ENCODE results near the gene PTPN23.

PTPN23 gene

DNA sequence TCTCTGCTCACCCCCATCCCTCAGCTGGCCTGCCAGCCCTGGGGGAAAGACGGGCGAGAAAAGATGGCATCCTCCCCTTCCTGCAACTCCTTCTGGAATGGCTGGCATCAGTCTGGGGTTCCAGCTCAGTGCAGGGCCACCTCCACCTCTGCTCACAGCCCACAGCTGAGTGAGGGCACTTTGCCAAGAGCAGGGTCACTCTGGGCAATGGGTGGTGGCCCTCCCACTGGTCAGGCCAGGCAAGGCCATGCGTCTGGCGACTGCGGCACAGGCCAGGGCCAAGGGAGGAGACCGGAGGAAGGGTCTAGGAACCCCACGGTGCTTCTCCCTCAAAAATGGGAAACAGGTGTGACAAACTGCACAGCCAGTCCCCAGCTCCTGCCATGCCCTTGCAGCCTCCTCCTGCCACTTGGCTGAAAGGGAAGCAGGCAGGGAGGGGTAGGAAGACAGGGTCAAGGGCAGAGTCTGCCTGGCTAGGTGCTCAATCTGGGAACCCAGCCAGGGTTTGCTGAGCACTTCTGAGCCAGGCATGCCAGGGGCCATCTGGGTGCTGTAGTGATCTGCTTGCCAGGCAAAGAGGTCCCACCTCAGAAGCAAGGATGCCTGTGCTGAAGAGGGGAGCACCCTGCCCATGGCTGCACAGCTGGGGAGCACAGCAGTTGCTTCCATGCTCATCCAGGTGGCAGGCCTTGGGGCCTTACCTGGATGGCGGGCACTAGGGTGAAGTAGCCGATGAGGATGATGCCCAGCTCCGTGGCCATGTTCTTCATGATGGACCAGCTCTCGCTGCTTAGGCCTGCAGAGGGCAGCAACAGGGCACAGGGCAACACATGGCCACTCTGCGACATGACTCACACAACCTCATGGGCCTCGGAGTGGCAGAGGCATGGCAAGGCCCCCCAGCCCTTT is 41.2 kb downstream of the PTPN23 start:
- DNase-seq: no peak

DNA sequence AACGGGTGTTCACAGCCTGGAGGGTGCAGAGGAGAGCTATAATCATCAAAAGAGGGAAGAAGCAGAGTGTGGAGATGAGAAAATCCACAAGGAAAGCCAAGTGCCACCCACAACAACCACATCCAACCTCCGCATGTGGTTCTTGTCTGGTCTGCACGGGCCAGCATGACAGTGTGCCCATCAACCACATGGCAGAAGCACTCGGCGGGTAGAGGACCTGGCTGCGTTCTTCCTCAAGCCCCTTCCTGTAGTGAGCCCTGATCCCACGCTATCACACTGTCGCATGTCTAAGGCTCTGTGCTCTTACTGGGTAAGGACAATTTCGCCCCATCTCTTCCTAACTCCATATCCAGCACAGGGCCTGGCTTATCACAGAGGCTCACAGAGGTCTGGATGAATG is 41.9 kb downstream of the PTPN23 start:
- no peak for DNase-seq

DNA sequence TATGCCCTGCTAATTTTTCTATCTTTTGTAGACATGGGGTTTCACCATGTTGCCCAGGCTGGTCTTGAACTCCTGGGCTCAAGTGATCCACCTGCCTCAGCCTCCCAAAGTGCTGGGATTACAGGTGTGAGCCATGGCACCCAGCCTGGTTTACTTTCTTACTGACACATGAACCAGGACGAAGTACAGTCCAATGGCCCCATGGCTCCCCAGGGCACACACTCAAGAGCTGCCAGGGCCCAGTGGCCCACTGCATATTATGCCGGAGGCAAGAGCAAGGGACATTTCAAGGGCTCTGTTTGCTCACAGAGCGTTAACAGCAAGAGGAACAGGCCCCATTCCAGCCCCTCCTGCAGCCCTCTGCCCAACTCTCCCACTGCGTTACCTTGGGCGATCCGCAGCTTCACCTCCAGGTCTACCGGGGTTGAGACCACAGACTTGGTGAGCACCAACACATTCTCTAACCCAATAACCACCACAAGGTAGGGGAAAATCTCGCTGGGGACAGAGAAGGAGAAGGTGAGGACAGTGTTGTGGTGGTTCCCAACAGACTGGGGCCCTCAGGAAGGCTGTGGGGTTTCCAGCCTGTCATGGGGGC is 42.8 kb downstream of the PTPN23 start:
- DNase-seq: no peak

DNA sequence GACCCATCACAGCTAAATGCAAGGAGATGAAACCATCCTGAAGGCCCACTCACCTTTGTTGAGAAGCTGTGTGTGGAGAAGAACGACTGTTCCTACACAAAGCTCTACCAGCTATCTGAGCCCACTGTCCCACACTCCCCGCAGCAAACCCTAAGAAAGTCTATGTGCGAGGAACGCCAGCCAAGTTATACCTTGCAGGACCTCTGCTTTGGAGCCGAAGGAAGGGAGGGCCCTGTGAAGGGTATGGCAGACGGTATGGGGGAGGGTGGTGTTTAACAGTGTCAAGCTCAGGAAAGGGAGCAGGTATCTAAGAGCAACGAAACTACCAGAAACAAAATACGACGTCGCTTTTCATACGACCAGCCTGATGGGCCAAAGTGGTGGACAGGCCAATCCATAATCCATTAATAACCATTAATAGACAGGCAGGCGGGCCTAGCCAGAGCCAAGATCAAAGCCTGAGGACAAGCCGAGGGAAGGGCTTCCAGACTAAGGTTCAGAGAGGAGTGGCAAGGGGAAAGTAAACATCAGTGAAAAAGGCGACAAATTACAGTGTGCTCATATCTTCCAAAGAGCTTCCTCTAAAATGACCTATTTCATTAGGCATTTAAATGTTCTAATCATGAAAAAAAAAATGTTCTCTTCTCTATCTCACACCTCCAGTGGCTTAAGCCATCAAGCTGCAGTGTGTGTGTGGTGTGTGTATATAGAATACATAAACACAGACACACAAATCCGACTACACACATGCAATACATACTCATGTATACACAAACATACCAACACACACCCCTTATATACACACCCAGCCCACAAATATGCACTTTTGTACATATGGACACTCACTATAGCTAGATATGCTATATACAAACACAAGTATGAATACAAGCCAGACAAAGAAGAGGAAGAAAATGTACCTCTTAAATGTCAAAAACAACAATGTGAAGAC is 43.9 kb downstream of the PTPN23 start:
- DNase-seq: no peak

DNA sequence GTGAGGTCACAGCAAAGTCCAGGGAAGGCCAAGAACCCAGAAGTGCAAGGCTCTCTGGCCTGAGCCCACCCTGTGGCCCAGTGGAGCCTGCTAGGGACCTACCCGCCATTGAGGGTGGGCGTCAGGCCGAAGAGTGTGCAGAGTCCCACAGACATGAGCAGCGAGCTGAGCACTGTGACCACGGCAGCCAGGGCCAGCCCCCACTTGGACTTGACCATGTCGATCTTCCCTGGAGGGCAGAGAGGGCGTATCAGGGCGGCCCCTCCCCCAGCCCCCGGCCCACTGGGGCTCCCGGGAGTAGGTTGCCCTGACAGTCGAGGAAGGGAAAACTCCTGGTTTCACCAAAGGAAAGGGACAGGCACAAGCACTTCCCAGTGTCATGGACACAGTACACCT is 44.6 kb downstream of the PTPN23 start:
- no peak for DNase-seq

DNA sequence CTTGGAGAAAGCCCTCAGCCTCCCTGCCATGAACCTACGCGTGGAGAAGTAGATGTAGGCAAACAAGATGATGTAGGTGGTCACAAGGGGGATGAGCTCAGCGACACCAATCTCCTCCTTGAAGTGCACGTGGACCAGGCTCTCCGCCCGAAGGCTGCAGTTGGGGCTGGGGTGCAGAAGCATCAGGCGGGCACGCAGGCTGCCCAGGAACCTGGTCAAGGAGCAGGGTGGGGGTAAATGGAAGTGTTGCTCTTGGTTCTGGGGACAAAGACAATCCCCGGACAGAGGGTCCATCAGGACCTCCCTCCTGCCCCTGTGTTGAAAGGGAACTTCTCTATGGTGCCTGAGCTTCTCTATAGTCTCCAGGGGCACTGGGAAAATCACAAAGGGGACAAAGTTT is 45.1 kb downstream of the PTPN23 start:
- DNase-seq: no peak

DNA sequence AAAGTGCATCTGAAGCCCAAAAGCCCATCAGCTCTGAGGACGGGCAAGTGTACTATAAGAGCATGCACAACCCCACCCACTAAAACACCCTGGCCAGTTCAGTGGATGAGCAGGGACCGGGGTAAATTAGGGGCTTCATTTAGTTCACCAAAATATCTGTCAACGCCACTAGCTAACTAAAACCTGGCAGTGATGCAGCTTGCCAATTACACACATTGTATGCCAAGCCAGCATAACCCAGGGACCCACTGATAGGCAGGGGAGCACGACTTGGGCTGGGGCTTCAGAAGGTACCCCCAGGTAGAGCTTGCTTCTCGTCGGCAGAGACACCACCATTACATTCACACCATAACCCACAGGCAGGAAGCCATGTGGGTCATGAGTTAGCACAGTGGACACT is 47.0 kb downstream of the PTPN23 start:
- no peak for DNase-seq

DNA sequence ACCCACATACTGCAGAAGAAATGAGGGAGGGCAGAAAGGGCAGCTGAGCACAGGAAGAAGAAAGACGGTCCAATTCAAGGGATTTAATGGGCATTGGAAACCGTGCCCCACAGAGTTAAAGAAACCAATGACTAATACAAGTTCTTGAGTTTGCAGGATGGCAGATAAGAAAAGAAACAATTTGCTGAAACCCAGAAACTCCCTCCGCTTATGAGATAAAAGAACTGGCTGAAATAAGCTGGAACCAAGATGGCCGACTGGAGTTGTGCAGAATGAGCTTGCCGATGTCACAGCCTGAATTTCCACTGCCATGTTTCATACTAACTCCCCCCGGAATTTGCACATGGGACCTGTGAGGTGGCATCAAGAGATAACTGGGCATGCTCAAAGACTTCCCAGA is 47.8 kb downstream of the PTPN23 start:
- DNase-seq: no peak

DNA sequence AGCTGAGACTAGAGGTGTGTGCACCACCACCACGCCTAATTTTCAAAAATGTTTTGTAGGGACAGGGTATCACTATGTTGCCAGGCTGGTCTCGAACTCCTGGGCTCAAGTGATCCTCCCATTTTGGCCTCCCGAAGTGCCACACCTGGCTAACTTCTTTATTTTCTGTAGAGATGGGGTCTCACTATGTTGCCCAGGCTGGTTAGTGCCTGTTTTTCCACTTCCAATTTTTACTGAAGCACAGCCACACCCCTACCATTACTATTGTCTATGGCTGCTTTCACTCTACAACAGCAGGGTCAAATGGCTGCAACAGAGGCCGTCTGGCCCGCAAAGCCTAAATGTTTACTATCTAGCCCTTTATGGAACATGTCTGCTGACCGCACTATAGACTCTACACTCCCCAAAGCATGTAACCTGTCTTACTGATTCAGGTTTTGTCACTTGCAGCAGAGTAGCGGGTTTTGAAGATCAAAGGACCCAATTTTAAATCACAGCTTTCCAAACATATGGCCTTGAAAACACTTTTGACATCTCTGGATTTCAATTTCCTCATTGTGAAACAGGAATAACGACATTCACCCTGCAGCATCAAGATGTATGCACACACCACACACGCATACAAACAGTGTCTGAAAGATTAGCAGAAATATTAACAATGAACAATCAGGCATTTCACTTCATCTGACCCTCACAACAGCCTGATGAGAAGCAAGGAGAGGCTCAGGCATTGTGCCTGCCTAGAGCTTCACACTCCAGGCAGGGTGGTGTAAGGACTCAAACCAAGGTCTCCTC is 48.9 kb downstream of the PTPN23 start:
- no peak for DNase-seq

DNA sequence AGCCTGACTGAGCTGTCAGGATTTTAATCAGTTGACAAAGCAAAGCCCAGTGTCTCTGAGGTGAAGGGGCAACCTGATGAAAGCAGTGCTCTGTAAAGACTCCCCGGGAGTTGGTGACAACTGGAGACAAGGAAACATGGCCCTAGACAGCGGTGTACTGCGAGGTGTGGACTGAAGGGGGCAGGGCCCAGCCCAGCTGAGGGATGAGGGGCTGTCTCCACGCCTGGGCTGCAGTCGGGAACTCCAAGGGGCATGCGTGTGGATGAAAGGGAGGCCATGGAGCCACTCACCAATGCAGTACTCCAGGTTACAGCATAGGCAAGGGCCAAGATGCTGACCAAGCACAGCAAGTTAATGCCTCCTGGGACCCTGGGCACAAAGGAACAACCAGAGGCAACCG is 49.8 kb downstream of the PTPN23 start:
- no peak for DNase-seq

DNA sequence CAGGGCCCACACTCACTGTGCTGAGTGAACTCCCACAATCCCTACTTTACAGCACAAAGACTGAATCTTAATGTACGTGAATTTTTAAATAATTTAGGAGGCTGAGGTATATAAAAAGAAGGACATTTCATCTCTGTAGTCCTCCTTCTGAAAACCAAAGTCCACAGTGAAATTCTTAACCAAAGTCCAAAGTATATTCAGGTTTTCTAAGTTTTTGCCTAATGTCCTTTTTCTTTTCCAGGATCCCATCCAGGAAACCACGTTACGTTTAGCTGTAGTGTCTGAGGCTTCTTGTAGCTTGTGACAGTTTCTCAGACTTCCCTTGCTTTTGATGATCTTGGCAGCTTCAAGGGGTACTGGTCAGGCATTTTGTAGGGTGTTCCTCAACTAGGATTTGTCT is 50.4 kb downstream of the PTPN23 start:
- no peak for DNase-seq

DNA sequence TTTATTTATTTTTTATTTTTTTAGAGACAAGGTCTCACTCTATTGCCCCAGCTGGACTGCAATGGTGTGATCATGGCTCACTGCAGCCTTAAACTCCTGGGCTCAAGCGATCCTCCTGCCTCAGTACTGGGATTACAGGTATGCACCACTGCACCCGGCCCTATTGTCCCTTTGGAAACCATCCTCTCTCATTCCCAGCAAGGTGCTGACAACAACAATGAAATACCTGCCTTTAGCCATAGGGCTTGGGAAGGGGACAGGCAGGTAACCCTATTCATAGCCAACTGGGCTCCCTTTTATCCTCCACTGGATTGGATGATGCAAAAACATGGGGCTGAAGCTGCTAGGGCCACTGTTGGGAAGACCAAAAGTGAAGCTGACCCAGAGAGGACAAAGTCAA is 51.9 kb downstream of the PTPN23 start:
- DNase-seq: no peak

DNA sequence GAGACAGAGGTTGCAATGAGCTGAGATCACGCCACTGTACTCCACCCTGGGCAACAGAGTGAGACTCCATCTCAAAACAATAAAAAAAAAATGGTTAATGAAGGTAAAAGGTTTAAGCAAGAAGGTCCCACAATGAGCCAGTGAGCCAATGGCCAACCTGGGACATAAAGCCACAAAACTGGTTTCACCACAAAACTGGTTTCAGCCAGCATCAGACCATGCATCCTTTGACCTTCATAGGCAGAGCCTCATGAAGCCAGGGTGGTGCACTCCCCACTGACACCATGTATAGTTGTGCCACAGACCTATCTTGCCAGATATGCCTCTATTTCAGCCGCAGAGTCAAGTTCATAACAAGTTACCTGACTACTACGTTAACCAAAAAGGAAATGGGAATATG is 53.0 kb downstream of the PTPN23 start:
- no peak for DNase-seq

DNA sequence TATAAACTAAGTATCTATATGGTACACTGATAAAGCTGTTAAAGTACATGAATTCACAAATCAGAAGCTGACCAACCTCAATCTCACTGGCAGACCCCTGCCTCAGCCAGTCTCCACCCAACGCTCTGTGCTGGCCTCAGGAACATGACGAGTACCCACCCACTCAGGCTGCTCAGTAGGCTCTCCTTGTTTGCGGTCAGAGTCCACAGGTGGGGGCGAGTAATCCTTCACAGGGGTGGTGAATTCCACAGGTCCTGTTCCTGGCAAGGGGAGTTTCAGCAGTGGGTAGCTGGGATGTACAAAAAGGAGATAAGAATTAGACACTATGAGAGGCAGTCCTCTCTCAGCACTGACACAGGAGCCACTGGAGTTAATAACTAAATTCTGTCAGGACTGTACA is 54.0 kb downstream of the PTPN23 start:
- DNase-seq: no peak

DNA sequence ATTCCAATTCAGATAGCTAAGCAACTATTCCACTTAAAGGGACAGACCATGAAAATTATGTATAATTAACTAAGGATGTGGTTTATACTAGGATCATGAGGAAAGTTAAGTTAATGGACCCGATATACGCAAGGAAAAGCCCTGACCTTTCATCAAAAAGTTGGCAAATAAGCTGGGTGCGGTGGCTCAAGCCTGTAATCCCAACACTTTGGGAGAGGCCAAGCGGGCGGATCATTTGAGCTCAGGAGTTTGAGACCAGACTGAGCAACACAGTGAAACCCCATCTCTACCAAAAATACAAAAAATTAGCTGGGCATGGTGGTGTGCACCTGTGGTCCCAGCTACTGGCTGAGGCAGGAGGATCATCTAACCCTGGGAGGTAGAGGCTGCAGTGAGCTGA is 55.4 kb downstream of the PTPN23 start:
- no peak for DNase-seq

DNA sequence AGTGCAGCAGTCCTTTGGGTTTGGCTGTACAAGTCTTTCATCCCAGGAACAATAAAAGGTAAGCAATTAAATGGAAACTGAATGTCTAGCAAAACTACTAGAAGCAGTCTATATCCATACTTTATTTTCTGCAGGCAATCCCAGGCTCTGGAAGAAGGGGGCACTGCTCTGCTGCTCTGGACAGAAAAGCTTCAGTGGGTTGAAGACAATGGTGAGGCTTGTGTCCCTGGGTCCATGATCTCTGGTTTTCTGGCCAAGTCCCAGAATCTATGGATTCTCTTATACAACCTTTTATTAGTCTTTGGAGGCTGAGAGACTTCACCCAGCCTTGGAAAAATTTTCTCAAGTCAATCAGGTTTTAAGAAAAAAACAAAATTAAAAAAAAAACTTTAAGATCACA is 59.3 kb downstream of the PTPN23 start:
- no peak for DNase-seq

DNA sequence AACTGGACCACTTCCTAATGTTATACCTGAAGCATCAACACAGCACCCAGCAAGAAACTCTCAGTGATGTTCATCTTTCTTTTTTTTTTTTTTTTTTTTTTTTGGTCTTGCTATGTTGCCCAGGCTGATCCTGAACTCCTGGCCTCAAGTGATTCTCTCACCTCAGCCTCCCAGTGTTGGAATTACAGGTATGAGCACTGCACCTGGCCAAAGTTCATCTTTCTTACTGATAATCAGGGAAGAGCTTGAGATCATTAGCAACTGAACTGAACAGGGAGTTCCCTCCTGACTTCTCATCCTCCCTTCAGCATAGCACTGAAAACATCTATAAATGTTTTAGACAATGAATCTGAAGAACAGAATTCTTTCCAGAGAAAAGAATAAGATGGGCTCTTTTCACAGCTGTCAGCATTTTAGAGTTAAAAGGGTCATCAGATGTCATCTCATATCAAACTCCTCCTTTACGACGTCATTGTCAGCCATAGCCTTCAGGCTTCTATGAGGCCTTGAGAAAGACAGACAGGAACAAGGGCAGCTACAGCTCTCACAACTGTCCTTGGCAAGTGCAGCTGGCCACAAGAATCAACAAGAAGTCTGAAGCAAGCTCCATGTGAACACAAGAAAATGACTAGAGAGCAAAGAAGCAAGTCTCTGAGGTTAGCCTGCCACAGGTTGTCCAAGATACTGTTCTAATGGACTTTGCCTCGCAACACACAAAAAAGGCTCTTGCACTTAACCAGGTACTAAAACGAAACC is 61.2 kb downstream of the PTPN23 start:
- no peak for DNase-seq

DNA sequence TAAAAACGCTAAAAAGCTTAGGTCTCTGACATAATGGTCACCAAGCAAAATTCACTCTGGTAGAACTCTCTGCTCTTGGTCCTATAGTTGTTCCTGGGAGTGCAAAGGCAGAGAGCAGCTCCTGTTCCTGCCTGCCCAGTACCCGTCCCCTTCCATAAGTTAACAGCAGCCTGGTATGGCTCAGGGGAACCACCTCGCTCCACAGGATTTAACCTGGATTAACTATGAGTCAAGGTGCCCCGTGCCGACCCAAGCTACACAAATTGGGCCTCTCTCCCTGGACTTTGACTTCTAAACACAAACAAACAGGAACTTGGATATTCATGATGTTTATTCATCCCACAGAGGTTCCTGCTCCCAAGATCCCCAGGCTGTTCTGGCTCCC is 62.8 kb downstream of the PTPN23 start:
- no peak for DNase-seq

DNA sequence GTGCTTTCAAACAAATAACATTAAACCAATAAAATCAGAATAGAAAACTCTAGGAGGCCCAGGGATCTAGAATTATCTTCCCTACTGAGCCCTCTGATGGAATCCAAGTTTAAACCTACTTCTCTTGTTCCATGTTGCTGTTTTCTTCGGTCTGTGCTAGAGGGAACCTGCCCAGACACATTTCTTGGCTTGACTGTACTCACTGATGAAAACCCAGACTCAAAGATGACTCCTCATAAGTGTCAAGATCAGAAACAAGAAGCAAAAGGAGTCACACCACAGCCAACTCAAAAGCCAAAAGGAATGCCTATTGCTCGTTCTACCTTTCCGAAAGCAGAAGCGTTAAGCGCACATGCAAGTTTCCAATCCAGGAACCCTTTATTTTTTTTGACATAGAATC is 63.3 kb downstream of the PTPN23 start:
- DNase-seq: no peak

DNA sequence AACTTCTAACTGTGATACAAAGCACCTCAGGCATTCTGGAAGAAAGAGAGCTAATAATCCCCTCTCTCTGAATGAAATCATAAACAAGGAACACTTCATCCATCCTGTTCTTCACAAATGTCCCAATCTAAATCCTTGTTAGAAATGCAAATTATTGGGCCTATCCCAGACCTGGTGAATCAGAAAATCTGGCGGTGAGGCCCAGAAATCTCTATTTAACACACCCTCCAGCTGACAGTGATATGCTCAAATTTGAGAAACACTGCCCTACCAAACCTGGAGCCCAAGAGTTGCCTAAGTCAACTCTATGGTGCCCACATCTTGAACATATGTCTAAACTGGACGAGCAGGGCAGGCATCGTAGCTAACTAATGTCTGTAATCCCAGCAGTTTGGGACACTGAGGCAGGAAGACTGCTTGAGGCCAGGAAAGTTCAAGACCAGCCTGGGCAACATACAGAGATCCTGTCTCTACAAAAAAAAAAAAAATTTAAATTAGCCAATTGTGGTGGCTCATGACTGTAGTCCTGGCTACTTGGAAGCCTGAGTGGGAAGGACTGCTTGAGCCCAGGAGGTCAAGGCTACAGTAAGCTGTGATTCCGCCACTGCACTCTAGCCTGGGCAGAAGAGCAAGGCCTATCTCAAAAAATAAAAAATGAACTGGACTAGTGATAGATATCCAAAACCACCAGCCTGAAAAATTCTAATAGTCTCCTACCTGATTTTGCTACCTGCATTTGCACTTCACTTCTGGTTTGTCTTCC is 71.8 kb downstream of the PTPN23 start:
- no peak for DNase-seq

DNA sequence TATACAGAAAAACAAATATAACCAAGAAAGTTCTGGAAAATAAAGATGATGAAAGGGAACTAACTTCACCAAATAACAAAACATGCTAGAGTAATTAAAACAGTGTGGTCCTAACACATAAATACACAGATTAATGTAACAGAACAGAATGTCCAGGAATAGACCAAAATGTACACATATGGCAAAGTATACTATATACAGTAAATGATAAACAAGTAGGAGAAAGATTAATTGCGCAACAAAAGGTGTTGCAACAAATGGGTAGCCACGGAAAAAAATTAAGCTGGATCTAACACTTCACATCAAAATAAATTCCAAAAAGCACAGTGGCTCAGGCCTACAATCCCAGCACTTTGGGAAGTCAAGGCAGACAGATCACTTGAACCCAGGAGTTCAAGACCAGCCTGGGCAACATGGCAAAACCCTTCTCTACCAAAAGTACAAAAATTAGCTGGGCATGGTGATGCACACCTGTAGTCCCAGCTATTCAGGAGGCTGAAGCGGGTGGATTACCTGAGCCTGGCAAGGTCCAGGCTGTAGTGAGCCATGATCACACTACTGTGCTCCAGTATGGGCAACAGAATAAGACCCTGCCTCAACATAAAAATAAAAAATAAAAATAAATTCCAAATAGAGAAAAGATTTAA is 75.1 kb downstream of the PTPN23 start:
- DNase-seq: no peak
